Stimulated activated memory B cell treated with anti-CD40 and anti-IgM and Interleukin-4, amounts not matched to agents 10 μg/mL and 1 μg/mL and 100 μg/mL, for 72 hours (primary cell): ENCODE measurements around the gene PTPRF.

Source experiments
- ATAC-seq: fragments of 150-1000 bp; cut with Tn5 transposase; 2 replicates; pipeline ENCODE4 v1.10.0; 2021
- H3K27ac Mint-ChIP-seq: one replicate; pipeline ENCODE4 v1.8.0; 2022; ENCODE audit warnings: mild to moderate bottlenecking, mixed read lengths
- H3K27me3 Mint-ChIP-seq: one replicate; pipeline ENCODE4 v1.8.0; 2022; ENCODE audit warnings: mixed read lengths
- H3K36me3 Mint-ChIP-seq: one replicate; pipeline ENCODE4 v1.8.0; 2022; ENCODE audit warnings: mixed read lengths
- H3K4me1 Mint-ChIP-seq: one replicate; pipeline ENCODE4 v1.8.0; 2022; ENCODE audit warnings: mixed read lengths
- H3K4me3 Mint-ChIP-seq: one replicate; pipeline ENCODE4 v1.8.0; 2022; ENCODE audit warnings: mild to moderate bottlenecking, moderate library complexity, mixed read lengths
- H3K9me3 Mint-ChIP-seq: one replicate; pipeline ENCODE4 v1.8.0; 2022; ENCODE audit warnings: mixed read lengths

The PTPRF gene

DNA sequence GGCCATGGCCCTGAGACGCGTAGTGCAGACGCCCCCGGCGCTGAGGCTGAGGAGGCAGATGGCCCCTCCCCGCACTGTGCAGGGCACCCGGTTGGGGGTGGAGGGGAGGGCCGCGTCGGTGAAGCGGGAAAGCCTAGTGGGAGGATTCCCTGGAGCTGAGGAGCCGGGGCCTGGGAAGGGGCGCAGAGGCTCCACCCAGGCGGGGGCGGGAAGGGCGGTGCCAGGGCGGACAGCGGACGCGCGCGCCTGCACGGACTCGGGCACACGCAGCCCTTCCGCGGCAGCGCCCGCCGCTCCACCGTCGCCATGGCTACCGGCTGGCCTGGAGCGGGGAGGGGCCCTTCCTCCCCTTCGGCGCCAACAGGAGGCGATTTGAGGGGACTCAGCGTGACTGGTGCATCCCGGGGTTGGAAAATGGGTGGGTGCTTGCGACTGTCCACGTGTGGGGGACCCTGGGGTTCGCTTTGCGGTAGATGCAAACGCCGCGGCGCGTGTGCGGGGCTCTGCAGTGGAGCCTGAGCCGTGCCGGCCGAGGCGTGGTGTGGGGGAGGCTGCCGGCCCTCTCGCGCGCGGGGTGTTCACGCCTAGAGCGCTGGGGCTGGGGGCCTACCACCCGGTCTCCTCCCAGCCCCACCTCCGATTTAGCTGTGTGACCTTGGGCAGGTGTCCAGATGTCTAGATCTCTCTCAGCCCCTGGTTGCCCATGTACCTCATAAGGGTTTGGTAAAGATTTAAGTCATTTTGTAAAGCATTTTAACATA, 35.1 kb downstream of the PTPRF start:
- H3K27ac Mint-ChIP-seq: no peak overlapping the region
- no peaks in the 10 kb centered on the region for H3K36me3 Mint-ChIP-seq
- H3K4me3 Mint-ChIP-seq: peak overlapping the region; percentile 61
- peaks cover 44% of the 10 kb centered on the region for H3K27me3 Mint-ChIP-seq
- no peaks in the 10 kb centered on the region for H3K9me3 Mint-ChIP-seq
- peaks cover 5% of the 10 kb centered on the region for H3K4me1 Mint-ChIP-seq
- ATAC-seq: peak; percentile 28

DNA sequence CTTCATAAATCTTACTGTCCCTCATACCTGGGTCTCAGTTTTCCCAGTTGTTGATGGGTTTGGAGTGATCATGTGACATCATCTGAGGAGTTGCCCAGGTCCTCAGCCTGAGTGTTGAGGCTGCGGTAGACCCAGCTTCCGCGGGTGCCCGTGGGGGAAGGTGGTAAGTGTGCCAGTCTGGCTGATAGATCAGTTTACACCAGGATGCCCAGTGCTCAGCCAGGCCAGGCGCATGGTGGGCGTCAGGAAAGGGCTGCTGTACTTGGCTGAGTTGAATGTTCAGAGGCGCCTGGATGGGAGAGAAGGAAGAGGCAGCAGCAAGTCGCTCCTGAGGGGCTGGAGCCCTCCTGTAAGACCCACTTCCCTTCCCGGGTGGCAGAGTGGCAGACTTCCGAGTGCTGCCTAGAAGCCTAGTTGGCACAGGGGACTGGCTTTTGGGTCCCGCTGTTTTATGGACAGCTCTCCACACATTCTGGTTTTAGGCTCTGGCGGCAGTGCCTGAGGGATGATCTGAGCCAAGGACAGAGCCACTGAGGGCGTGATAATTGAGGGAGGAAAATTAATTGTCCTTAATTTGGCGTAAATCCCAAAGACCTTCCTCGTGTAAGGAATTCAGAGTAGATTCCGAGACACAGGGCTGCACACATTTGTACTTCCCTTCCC, 35.8 kb downstream of the PTPRF start:
- Mint-ChIP-seq H3K36me3 (no peaks in the 10 kb centered on the region), H3K4me1 (peaks cover 5% of the 10 kb centered on the region), H3K27ac (no peak overlapping the region), H3K9me3 (no peaks in the 10 kb centered on the region), H3K4me3 (peak overlapping the region; percentile 61), H3K27me3 (peaks cover 44% of the 10 kb centered on the region)
- ATAC-seq: no peak

DNA sequence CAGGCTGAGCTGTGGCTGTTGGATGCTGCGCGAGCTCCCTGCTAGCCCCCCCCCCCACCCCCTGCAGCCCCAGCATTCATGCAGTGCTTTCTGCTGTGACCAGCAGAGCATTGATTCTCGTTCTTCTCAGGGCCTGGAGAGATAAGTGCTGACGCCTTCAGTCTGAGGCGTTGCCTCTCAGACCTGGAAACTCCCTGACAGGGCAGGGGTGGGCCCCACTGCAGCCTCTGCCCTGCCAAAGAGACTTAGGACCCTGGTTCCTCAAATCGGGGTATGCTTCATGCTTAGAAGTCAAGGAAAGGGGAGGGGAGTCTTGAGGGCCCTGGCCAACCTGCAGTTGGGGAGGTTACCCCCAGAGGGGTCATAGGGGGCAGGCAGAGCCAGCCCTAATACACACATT, 38.5 kb downstream of the PTPRF start:
- H3K27me3 Mint-ChIP-seq: peaks cover 26% of the 10 kb centered on the region
- peaks cover 5% of the 10 kb centered on the region for H3K4me1 Mint-ChIP-seq
- peak; percentile 35 for ATAC-seq
- H3K9me3 Mint-ChIP-seq: no peaks in the 10 kb centered on the region
- no peaks in the 10 kb centered on the region for H3K36me3 Mint-ChIP-seq
- no peak overlapping the region for H3K27ac Mint-ChIP-seq
- no peak overlapping the region for H3K4me3 Mint-ChIP-seq

DNA sequence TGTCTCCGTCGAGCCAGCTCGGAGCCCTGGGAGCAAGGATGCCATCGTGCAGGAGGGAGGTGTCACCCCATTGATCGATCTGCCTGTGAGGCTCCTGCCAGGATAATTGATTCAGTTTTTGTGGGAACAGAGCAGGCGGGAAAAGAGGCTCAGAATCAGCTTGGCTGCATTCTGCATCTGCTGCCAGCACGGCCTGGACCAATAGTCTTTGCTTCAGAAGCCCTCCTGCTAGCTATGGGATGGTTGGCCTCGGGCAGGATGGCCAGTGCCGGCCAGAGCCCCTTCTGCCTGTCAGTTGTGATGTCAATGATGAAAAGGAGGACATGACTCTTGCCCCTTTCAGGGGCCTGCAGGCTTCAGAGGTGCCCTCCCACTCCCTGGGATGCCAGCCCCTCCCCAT, 39.6 kb downstream of the PTPRF start:
- ATAC-seq: no peak
- H3K4me3 Mint-ChIP-seq: no peak overlapping the region
- no peak overlapping the region for H3K27ac Mint-ChIP-seq
- peaks cover 10% of the 10 kb centered on the region for H3K4me1 Mint-ChIP-seq
- peaks cover 15% of the 10 kb centered on the region for H3K27me3 Mint-ChIP-seq
- no peaks in the 10 kb centered on the region for H3K9me3 Mint-ChIP-seq
- H3K36me3 Mint-ChIP-seq: no peaks in the 10 kb centered on the region

DNA sequence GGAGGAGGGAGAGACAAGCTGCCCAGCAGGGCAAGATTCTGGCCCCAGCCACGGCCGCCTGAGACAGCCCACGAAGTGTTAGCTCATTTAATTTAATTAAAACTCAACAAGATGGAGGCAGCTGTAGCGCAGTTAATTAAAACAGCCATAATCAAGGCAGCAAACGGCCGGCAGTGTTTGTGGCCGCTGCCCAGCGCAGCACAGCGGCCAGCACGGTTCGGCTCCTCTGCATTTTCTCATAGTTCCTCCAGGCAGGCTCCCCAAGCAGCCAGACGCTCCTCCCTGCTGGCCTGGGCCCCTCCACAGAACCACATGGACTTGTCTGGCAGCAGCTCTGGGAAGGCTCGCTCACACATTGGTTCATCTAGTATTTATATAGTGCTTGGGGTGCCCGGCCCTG, 40.0 kb downstream of the PTPRF start:
- Mint-ChIP-seq H3K4me1 (peaks cover 15% of the 10 kb centered on the region), H3K4me3 (no peak overlapping the region), H3K27me3 (peaks cover 11% of the 10 kb centered on the region), H3K27ac (no peak overlapping the region), H3K36me3 (no peaks in the 10 kb centered on the region), H3K9me3 (no peaks in the 10 kb centered on the region)
- ATAC-seq: no peak

DNA sequence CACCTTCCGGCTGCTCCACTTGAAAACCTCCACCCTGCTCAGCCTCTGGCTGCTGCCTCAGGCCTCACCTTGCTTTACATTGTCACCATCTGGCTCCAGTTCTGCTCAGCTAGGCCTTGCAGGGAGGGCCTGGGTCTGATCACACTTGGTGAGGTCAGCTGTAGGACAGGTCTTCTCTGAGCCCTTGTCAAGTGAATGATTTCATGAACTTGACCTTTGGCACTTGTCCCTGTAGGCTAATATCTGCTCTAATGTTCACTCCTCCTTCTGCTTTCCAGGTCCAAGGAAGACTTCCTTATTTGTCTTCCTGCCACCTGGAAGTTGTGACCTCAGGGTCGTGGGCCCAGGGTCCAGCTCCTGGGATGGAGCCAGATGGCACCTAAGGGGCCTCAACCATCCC, 41.4 kb downstream of the PTPRF start:
- Mint-ChIP-seq H3K4me1 (peaks cover 17% of the 10 kb centered on the region), H3K9me3 (no peaks in the 10 kb centered on the region), H3K27ac (no peak overlapping the region), H3K27me3 (no peaks in the 10 kb centered on the region), H3K36me3 (no peaks in the 10 kb centered on the region), H3K4me3 (no peak overlapping the region)
- ATAC-seq: no peak

DNA sequence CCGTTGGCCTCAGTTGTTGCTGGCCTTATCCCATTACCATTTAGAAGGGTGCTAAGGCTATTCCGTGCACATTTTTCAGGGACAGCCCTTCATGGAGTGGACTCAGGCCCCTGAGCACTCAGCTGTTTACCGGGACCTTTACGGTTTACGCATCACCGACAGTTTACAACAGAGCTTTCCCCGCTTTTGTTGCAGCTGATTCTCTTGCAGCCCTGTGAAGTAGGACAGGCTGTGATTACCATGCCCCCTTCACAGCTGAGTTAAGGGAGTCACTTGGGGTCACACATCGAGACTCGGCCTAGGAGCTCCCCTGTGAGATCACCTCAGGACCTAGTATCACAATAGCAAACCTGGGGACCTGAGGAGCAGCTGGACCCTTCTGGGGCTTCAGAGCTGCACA, 41.9 kb downstream of the PTPRF start:
- Mint-ChIP-seq H3K4me1 (peaks cover 17% of the 10 kb centered on the region), H3K27me3 (no peaks in the 10 kb centered on the region), H3K36me3 (no peaks in the 10 kb centered on the region), H3K4me3 (no peak overlapping the region), H3K27ac (no peak overlapping the region), H3K9me3 (no peaks in the 10 kb centered on the region)
- ATAC-seq: no peak

DNA sequence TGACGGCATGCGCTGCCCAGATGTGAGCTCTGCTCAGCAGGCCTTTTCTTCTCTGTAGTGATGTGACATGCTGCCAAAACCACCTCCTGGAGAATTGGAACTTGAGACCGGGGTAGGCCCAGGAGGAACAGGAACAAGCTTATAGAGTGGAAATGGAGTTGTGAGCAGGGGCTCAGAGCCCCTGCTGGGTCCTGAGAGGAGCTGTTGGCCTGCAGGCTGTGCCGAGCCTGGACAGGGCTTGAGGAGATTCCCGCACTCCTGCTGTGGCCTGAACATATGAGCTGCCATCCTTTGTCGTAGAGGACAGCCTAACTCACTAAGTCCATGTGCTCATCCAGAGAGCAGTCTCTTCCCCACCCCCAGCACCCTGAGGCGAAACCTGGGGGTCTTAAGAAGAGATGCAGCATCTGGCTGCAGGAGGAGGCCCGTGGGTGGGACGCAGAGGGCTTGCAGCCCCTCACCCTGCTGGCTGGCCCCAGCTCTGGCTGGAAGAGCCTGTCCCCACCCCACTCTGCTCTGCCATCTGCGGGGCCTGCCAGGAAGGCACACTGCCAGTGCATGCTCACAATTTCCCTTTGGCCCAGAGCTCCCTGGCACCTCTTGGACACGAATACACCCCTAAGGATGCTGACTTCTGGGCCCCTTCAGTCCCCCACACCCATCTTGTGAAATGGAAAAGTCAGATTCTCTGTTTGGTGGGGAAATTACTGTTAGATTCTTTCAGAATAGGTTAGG, 42.5 kb downstream of the PTPRF start:
- Mint-ChIP-seq H3K27me3 (no peaks in the 10 kb centered on the region), H3K27ac (no peak overlapping the region), H3K36me3 (no peaks in the 10 kb centered on the region), H3K4me1 (peaks cover 17% of the 10 kb centered on the region), H3K4me3 (no peak overlapping the region), H3K9me3 (no peaks in the 10 kb centered on the region)
- ATAC-seq: no peak

DNA sequence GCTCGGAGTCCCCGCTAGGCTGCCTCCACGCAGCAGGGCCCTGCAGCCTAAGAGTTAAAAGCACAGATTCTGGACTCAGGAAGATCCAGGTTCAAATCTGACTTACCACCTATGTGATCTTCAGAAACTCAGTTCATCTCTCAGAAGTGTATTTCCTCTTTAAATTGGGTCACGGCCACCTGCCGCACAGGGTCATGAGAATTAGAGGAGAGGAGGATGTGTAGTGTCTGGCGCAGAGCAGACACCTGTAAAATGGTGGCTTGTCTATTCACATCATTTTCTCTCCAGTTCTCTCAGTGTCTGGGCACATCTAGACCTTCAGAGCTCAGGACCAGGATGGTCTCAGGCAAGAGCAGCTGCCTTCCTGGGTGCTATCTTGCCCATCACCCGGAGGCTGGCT, 45.8 kb downstream of the PTPRF start:
- Mint-ChIP-seq H3K27me3 (no peaks in the 10 kb centered on the region), H3K9me3 (no peaks in the 10 kb centered on the region), H3K4me1 (peaks cover 11% of the 10 kb centered on the region), H3K4me3 (no peak overlapping the region), H3K36me3 (no peaks in the 10 kb centered on the region), H3K27ac (no peak overlapping the region)
- no peak for ATAC-seq

DNA sequence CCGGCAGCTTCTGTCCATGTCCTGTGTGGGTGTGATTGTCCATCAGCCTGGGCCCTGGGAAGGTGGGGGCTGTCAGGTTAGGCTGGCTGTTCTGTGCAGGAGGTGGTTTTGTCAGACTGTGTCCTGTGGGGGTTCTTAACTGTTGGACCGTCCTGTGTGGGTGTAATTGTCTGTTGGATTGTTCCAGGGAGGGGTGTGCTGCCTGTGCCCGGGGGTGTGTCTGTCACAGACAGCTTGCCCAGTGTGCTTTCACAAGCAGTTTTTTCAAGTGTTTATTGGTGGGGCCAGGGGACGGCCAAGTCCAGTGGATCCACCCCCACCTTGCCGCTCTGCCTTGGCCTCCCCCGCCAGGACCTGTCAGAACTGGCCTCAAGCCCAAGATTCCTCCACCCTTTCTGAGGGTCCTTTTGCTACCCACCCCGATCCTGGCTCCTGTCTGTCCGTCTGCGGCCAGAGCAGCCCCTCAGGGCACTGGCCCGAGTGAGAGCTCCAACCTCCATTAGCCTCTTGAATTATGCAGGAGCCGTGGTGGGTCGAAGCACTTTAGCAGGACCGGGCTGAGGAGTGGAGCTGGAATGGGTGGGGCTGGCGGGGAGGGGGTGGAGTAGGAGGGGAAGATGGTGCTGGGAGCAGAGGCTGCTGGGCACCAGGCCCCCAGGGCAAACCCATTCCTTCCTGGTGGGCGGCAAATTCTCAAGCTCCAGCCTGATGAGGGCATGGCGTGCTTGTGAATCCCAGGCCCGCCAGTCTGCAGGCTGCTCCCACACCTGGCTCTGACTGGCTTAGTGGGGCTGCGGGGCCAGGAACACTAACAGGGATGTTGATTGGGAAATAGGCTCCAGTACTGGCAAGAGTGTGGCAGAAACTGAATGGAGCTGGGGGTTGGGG, 47.2 kb downstream of the PTPRF start:
- no peak overlapping the region for H3K27ac Mint-ChIP-seq
- H3K4me3 Mint-ChIP-seq: no peak overlapping the region
- H3K9me3 Mint-ChIP-seq: no peaks in the 10 kb centered on the region
- H3K27me3 Mint-ChIP-seq: no peaks in the 10 kb centered on the region
- peaks cover 11% of the 10 kb centered on the region for H3K4me1 Mint-ChIP-seq
- no peak for ATAC-seq
- no peaks in the 10 kb centered on the region for H3K36me3 Mint-ChIP-seq

DNA sequence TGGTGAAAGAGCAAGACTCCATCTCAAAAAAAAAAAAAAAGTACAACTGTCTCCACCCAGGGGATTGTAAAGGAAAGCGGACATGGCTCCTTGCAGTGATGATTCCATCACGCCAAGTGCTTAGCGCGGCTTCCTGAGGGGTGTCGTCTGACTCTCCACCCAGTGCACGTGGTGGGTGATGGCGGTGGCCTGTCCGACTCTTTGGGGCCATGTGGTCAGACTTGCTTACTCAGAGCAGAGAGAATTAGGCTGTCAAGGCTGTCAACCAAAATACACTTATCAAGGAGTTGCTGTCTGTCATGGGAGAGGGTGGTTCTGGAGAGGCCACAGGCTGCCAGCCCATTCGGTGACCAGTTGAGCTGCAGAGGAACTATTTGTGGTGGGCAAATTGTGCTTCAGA, 49.4 kb downstream of the PTPRF start:
- Mint-ChIP-seq H3K27me3 (no peaks in the 10 kb centered on the region), H3K4me3 (no peak overlapping the region), H3K36me3 (no peaks in the 10 kb centered on the region), H3K9me3 (no peaks in the 10 kb centered on the region), H3K4me1 (peaks cover 9% of the 10 kb centered on the region), H3K27ac (no peak overlapping the region)
- ATAC-seq: no peak

DNA sequence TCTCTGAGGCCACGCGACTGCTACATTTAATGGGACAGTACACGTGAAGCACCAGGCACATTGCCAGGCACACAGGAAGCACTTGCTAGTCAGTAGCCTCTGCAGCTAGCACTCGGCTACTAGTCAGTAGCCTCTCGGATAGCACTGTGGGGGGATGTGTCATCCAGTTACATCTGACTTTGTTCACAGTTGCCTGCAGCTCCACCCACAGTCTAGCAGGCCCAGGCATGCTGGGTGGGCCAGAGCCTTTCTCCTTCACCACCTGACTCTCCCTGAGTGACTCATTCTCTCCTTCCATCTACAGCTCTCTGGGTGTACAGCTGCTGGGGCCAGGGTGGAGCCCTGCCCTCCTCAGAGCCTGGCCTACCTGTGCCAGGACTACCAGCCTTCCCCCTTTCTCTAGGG, 51.5 kb downstream of the PTPRF start:
- ATAC-seq: peak; percentile 55
- no peaks in the 10 kb centered on the region for H3K4me1 Mint-ChIP-seq
- no peaks in the 10 kb centered on the region for H3K36me3 Mint-ChIP-seq
- H3K27me3 Mint-ChIP-seq: no peaks in the 10 kb centered on the region
- no peak overlapping the region for H3K27ac Mint-ChIP-seq
- H3K9me3 Mint-ChIP-seq: no peaks in the 10 kb centered on the region
- no peak overlapping the region for H3K4me3 Mint-ChIP-seq

DNA sequence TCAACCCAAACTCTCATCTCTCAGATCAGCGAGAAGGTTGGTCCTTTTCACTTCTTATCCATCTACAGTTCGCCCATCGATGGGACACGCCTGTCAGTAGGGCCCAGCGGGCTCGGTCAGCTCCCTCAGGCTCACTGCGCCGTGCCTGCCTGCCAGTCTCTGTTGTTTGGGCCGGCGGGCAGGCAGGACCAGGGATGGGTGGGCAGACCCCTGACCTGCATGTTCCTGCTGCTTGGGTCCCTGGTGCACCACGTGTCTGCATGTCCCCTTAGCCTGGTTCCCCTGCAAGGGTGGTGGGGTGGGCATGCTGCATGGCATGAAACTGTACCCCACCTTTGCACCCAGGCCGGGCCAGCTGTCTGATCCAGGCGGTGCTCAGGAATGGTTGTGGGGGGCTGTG, 52.4 kb downstream of the PTPRF start:
- H3K27ac Mint-ChIP-seq: no peak overlapping the region
- no peaks in the 10 kb centered on the region for H3K4me1 Mint-ChIP-seq
- H3K9me3 Mint-ChIP-seq: no peaks in the 10 kb centered on the region
- no peaks in the 10 kb centered on the region for H3K36me3 Mint-ChIP-seq
- ATAC-seq: no peak
- H3K27me3 Mint-ChIP-seq: no peaks in the 10 kb centered on the region
- H3K4me3 Mint-ChIP-seq: no peak overlapping the region

DNA sequence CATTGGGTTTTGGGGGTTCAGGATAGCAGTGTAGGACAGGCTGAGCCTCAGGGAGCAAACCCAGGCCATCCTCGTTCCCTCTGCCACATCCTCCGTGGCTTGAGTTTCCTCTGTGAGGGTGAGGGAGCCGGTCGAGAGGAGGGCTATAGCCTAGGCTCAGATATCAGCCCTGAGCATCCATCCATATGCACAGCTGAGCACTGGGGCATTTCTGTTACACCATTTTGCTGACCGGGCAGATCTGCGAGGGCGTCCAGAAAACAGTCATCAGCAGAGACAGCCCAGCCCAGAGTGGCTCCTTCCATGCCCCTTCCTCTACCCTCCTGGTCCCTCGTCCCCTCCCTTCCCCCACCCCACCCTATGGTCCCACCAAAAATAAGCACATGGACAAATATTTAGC, 53.5 kb downstream of the PTPRF start:
- ATAC-seq: no peak
- Mint-ChIP-seq H3K27me3 (no peaks in the 10 kb centered on the region), H3K4me3 (no peak overlapping the region), H3K4me1 (no peaks in the 10 kb centered on the region), H3K27ac (no peak overlapping the region), H3K36me3 (no peaks in the 10 kb centered on the region), H3K9me3 (no peaks in the 10 kb centered on the region)

DNA sequence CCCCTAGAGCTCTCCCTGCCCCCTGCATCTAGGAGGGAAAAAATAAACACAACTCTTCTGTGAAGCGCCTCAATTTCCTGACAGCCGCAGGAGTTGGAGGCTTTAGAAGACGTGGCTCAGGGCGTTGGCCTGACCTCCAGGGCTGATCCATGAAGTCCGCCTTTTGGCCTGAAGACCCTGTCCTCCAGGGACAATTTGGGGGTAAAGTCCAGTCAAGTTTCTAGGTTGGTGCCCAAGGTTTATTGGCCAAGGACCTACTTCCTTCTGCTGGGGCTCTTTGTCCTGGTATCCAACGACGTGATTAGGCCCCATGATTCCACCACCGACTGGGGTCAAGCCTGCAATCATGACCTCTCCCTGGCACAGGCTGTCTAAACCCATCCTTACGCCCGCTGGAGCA, 54.9 kb downstream of the PTPRF start:
- Mint-ChIP-seq H3K9me3 (no peaks in the 10 kb centered on the region), H3K4me3 (no peak overlapping the region), H3K4me1 (no peaks in the 10 kb centered on the region), H3K36me3 (no peaks in the 10 kb centered on the region), H3K27ac (no peak overlapping the region), H3K27me3 (peaks cover 7% of the 10 kb centered on the region)
- ATAC-seq: no peak
